ENCODE data around the gene LYPD3.

LYPD3 gene

DNA sequence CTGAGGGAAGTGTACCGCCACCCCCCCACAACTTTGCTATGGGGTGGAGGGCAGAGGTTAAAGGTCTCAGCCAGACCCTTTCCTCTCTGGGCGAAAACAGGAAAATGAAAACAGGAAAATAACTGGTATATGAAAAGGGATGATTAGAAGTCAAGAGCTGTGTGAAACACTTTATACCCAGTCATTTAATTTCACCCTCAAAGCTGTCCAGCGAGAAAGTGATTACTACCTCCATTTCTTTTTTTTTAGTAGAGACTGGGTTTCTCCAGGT, 39.7 kb upstream of the LYPD3 start:
- TF ChIP-seq, protein P1, sequence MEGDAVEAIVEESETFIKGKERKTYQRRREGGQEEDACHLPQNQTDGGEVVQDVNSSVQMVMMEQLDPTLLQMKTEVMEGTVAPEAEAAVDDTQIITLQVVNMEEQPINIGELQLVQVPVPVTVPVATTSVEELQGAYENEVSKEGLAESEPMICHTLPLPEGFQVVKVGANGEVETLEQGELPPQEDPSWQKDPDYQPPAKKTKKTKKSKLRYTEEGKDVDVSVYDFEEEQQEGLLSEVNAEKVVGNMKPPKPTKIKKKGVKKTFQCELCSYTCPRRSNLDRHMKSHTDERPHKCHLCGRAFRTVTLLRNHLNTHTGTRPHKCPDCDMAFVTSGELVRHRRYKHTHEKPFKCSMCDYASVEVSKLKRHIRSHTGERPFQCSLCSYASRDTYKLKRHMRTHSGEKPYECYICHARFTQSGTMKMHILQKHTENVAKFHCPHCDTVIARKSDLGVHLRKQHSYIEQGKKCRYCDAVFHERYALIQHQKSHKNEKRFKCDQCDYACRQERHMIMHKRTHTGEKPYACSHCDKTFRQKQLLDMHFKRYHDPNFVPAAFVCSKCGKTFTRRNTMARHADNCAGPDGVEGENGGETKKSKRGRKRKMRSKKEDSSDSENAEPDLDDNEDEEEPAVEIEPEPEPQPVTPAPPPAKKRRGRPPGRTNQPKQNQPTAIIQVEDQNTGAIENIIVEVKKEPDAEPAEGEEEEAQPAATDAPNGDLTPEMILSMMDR (IDR thresholded peaks at IDR 0.05; ENCODE audit: low read depth, low read length), result no peak
- no peak for DNase-seq (ENCODE audit: low read depth, low spot score)
- H3K4me3 ChIP-seq (ENCODE audit: low read depth, low read length), result no peak overlapping the region
- in situ Hi-C loops (cut with HindIII; ENCODE audit: low sequenced_read_pairs), result no loop called here

DNA sequence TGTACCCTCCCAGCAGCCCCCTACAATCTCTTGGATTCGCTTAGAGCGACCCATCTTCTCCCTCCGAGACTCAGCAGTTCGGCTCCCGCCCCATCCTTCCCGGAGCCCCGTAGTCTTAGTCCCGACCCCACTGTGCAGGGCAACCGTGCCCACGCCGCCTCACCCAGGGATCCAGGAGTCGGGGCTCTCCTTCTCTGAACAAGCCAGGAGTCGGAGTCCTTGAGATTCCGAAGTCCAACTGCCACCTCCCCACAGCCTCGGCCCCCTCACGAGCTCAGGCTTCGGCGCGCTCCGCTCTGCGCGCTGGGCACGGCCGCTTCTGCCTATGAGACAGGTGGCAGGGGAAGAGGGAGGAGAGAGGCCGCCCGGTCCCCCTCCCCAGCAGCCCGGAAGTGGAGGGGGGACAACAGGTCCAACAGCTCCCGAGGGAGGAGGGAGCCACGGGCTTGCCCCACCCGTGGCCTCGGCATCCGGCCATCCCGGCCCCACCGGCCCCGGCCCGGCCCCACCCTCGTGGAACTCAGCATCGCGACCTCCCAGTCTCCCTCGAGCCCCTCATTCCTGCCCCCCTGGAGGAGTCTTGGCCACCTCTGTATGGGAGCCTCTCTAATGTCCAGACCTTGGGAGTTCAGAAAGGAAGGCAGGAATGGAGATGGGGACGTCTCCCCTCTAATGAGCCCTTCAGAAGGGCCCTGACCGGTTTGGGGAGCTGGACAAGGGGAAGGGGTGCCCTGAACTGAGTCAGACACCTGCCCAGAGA, 39.2 kb upstream of the LYPD3 start, which contains the start of gene PHLDB3:
Gene PHLDB3 (minus strand): TSS at position 321 of the 760 bp plus-strand sequence. CDS start 628 bp downstream, outside the sequence.
- H3K4me3 ChIP-seq (ENCODE audit: low read depth, low read length), result peak within 1 kb of the TSS; percentile 78
- in situ Hi-C loops (cut with HindIII; ENCODE audit: low sequenced_read_pairs), result no loop called here
- no peak for DNase-seq (ENCODE audit: low read depth, low spot score)
- TF ChIP-seq, protein P1 (IDR thresholded peaks at IDR 0.05; ENCODE audit: low read depth, low read length), result no peak

DNA sequence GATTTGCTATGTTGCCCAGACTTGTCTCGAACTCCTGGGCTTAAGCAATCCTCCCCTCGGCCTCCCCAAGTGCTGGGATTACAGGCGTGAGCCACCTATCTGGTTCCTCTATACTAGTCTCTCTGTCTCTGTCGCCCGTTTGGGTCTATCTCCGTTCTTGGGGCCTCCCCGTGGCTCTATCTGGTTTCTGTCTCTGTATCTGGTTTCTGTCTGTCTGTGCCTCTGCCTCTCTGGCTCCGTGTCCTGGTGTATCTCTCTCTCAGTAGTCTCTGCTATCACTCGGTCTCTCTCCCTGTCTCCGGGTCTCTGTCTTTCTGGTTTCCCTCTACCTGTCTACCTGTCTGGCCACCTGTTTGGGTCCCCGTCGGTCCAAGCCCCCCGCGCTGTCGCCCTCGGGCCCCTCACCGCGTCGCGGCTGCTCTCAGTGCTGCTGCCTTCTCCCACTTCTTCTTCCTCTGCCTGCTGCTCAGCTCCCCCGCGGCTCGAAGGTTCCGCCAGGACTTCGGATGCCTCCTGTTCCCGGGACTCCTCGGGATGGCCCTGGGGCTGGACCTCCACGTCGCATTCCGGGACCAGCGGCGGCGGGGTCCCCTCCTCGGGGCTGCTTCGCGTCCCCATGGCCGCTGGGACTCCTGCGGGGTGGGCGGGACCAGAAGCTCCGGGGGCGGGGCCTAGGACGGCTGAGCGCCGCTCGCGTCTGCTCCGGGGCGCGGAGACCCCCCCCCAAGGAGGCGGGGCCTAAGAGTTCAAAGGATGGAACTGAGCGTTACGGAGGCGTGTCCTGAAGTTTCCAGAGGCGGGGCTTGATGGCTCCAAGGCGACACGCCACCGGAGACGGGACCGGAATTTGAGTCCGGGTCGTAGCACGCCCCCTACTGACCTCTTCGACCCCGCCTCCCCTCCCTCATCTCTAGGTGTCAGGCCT, 38.4 kb upstream of the LYPD3 start:
- H3K4me3 ChIP-seq (ENCODE audit: low read depth, low read length), result peak overlapping the region; percentile 78
- in situ Hi-C loops (cut with HindIII; ENCODE audit: low sequenced_read_pairs), result no loop called here
- DNase-seq (ENCODE audit: low read depth, low spot score), result peak; percentile 90
- TF ChIP-seq, protein P1 (IDR thresholded peaks at IDR 0.05; ENCODE audit: low read depth, low read length), result no peak

DNA sequence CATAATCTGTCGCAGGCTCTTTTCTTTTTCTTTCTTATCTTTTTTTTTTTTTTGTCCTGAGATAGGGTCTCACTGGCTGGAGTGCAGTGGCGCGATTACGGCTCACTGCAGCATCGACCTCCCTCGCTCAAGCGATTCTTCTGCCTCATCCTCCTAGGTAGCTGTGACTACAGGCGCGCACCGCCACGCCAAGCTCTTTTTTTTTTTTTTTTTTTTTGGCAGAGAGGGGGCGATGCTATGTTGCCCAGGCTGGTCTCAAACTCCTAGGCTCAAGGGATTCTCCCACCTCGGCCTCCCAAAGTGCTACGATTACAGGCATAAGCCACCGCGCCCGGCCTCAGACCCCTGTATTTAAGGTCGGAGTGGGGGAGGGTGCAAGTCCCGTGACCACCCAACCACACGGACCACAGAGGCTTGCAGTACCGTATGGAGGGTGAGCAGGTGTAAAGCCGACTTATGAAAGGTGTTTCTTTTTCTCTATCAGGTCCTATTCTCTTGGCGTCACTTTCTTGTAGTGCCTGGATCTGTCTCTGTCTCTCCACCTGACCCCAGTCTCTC, 37.1 kb upstream of the LYPD3 start:
- in situ Hi-C loops (cut with HindIII; ENCODE audit: low sequenced_read_pairs), result no loop called here
- no peak overlapping the region for H3K4me3 ChIP-seq (ENCODE audit: low read depth, low read length)
- no peak for DNase-seq (ENCODE audit: low read depth, low spot score)

DNA sequence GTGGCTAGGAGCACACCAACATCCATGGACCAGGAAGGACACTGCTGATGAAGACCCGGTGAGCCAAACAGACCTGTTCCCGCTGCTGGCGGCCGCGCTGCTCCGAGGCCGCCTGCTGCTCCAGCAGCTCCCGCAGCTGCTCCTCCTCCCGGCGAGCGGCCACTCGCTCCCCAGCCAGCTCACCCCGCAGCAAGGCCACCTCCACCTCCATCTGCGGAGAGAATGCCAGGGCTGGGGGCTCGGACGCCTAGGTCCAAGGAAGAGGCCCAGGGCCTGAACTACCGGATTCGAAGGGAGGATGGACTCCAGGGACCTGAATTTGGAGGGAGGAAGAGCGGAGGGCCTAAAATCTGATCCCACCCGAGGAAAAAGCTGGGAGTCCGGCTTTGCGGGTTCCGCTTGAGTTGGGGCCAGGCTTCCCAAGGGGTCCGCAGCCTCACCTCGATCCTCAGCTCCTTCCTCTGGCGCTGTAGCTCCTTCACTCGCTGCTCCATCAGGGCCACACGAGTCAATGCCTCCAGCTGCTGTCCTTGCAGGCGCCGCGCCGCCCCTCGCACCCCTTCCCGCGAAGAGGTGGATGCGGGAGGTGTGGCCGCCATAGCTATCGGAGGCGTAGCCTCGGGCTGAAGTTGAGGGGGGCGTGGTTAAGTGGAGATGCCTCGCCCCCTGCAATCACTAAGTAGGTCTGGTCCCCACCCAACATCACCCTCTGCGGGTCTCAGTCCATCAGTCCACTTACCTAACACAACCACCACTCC, 36.4 kb upstream of the LYPD3 start:
- in situ Hi-C loops (cut with HindIII; ENCODE audit: low sequenced_read_pairs), result no loop called here
- TF ChIP-seq, protein P1 (IDR thresholded peaks at IDR 0.05; ENCODE audit: low read depth, low read length), result no peak
- DNase-seq (ENCODE audit: low read depth, low spot score), result no peak
- H3K4me3 ChIP-seq (ENCODE audit: low read depth, low read length), result no peak overlapping the region

More for the DNA sequence above, 37.1 kb upstream of the LYPD3 start:
- TF ChIP-seq, protein P1 (IDR thresholded peaks at IDR 0.05; ENCODE audit: low read depth, low read length), result no peak

DNA sequence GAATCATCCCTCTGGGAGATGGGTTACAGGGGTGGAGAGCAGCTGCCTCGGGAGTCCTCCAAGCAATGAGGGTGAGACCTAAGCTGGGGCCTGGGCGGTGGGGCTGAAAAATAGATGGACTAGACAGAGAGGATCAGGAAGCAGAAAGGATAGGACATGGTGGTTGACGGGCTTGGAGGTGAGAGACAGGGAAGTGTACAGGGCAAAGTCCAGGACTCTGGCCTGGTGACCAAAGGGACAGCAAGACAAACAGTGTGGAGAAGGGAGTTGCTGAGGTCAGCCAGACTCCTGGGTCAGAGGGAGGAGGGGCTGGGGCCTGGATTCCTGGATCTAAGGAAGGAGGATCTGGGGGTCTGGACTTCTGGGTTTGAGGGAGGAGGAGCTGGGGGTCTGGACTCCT, 33.6 kb upstream of the LYPD3 start:
- no peak overlapping the region for H3K4me3 ChIP-seq (ENCODE audit: low read depth, low read length)
- in situ Hi-C loops (cut with HindIII; ENCODE audit: low sequenced_read_pairs), result no loop called here
- TF ChIP-seq, protein P1 (IDR thresholded peaks at IDR 0.05; ENCODE audit: low read depth, low read length), result no peak
- no peak for DNase-seq (ENCODE audit: low read depth, low spot score)

Measured in astrocyte of the spinal cord (primary cell).